ENCODE measurements around the gene TECPR1. TPM values are rescaled to one million over a fixed set of nuclear protein-coding genes. Genes with fewer than 3 reads are reported as not detected.

The TECPR1 gene
- total RNA-seq, 1 donor from 2014 or later = 10.8 TPM

DNA sequence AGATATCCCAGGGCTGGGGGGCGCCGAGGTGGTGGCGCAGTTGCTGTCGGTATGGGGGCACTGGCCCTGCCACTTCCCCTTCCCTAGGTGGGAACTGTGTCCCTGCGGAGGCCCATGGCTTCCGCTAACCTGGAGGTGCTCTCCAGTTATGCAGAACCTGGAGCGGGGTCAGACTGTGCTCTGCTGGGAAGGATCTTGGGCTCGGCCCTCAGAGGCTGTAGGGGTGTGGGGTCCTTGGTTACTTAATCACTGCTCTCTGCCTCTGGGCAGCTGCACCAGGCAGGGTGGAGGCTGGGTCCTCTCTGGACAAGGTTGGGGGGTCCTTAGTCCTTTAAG, 31.8 kb upstream of the TECPR1 start:
- Histone ChIP-seq H3K36me3 (no peaks in the 10 kb centered on the region), H2AFZ (replicated peaks) (no peak overlapping the region), H3K27ac (no peak overlapping the region), H3K9me3 (ENCODE audit: low read depth) (no peaks in the 10 kb centered on the region), H3K4me3 (no peak overlapping the region), H3F3A (ENCODE audit: low read depth) (peaks cover 11% of the 10 kb centered on the region), H3K79me2 (ENCODE audit: low read depth) (peaks cover 57% of the 10 kb centered on the region), H4K20me1 (ENCODE audit: low read depth) (peaks cover 68% of the 10 kb centered on the region), H3K4me1 (peaks cover 8% of the 10 kb centered on the region), H3K9ac (no peak overlapping the region), H3K27me3 (no peaks in the 10 kb centered on the region), H3K4me2 (peak overlapping the region; percentile 97)
- Mint-ChIP-seq H3K9me3 (no peaks in the 10 kb centered on the region), H3K4me1 (peaks cover 22% of the 10 kb centered on the region), H3K4me3 (peak overlapping the region; percentile 55), H3K27me3 (ENCODE audit: insufficient read depth, low read depth) (peaks cover 3% of the 10 kb centered on the region), H3K36me3 (peaks cover 7% of the 10 kb centered on the region), H3K27ac (no peak overlapping the region)
- no peak for DNase-seq (ENCODE audit: low spot score)
- no peak for TF ChIP-seq EZH2 (IDR thresholded peaks at IDR 0.05)
- no peak for TF ChIP-seq EZH2phosphoT487 (IDR thresholded peaks at IDR 0.05)

DNA sequence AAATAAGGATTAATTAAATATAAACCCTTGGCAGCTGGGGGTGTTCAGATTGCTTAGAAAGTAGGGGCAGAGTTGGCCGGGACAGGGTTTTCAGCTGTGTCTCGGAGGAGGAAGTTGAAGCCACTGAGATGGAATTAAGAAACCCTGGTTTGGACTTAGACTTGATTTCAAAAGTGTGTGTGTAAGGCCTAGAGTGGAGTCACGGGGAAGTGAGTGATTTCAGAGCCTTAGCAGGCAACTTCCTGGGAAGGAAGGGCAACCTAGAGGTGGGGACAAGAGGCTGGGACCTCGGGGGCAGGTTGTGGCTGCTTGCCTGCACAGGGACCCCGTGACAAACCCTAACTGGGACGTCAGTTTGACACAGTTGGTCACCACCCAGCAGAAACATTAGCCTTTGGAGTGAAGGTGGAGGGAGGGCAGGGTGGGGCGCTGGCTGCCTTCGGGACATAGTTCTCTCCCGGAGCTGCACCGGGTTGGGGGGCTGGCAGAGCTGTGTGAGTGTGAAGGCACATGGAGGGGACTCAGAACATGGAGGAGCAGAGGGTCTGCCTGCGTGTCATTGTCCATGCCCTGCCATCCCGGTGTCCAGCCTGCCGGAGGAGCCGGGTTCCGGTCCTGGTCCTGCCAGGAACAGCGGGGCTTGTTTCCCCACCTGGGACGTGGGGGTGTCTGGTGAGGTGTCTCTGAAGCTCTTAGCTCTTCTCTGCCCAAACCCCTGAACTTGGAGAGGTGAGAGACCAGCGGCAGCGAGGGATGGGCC, 31.3 kb upstream of the TECPR1 start:
- TF ChIP-seq EZH2 (IDR thresholded peaks at IDR 0.05) (no peak), EZH2phosphoT487 (IDR thresholded peaks at IDR 0.05) (no peak), CTCF (IDR thresholded peaks at IDR 0.05) (no peak)
- DNase-seq (ENCODE audit: low spot score) = no peak
- Histone ChIP-seq H3K9me3 (ENCODE audit: low read depth) (no peaks in the 10 kb centered on the region), H3K27ac (no peak overlapping the region), H3K79me2 (ENCODE audit: low read depth) (peaks cover 52% of the 10 kb centered on the region), H3K27me3 (no peaks in the 10 kb centered on the region), H3K4me1 (peaks cover 8% of the 10 kb centered on the region), H4K20me1 (ENCODE audit: low read depth) (peaks cover 63% of the 10 kb centered on the region), H3K4me2 (peak overlapping the region; percentile 97), H3K4me3 (peak overlapping the region; percentile 99), H3K9ac (no peak overlapping the region), H3K36me3 (no peaks in the 10 kb centered on the region), H3F3A (ENCODE audit: low read depth) (peaks cover 12% of the 10 kb centered on the region), H2AFZ (replicated peaks) (no peak overlapping the region)
- H3K27me3 Mint-ChIP-seq (ENCODE audit: insufficient read depth, low read depth) = peaks cover 6% of the 10 kb centered on the region
- H3K4me1 Mint-ChIP-seq = peaks cover 21% of the 10 kb centered on the region
- H3K27ac Mint-ChIP-seq = peak overlapping the region; percentile 53
- no peaks in the 10 kb centered on the region for H3K9me3 Mint-ChIP-seq
- H3K36me3 Mint-ChIP-seq = peaks cover 5% of the 10 kb centered on the region
- peak overlapping the region; percentile 92 for H3K4me3 Mint-ChIP-seq

DNA sequence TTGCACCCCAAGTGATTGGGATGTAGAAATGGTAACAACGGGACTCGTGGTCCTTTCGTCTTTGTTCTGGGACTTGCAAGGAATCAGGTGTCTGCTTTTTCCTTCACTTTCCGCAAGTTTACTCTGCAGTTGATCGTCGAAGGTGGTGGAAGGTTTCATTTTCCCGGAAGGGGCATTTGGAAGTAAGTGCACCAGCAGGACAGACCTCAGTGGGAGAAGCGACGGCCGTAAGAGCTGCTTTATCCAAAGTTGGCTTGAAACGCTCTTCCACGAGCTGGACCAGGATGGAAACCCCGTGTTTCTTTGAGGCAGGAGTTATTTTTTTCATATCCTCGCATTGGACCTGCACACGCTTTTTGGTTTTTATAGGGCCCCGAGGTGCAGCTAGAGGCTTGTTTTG, 30.7 kb upstream of the TECPR1 start:
- no peaks in the 10 kb centered on the region for H3K36me3 ChIP-seq
- Mint-ChIP-seq H3K36me3 (peaks cover 5% of the 10 kb centered on the region), H3K27ac (peak overlapping the region; percentile 48), H3K9me3 (no peaks in the 10 kb centered on the region), H3K27me3 (ENCODE audit: insufficient read depth, low read depth) (peaks cover 6% of the 10 kb centered on the region), H3K4me3 (peak overlapping the region; percentile 92), H3K4me1 (peaks cover 22% of the 10 kb centered on the region)
- H3K9me3 ChIP-seq (ENCODE audit: low read depth) = no peaks in the 10 kb centered on the region
- peak overlapping the region; percentile 99 for H3K4me3 ChIP-seq
- no peak overlapping the region for H3K27ac ChIP-seq
- no peak overlapping the region for H2AFZ ChIP-seq (replicated peaks)
- H3K79me2 ChIP-seq (ENCODE audit: low read depth) = peaks cover 46% of the 10 kb centered on the region
- no peak for DNase-seq (ENCODE audit: low spot score)
- peaks cover 8% of the 10 kb centered on the region for H3K4me1 ChIP-seq
- TF ChIP-seq CTCF (IDR thresholded peaks at IDR 0.05) (no peak), EZH2 (IDR thresholded peaks at IDR 0.05) (no peak), EZH2phosphoT487 (IDR thresholded peaks at IDR 0.05) (no peak)
- peaks cover 12% of the 10 kb centered on the region for H3F3A ChIP-seq (ENCODE audit: low read depth)
- H4K20me1 ChIP-seq (ENCODE audit: low read depth) = peaks cover 57% of the 10 kb centered on the region
- peak overlapping the region; percentile 97 for H3K4me2 ChIP-seq
- H3K9ac ChIP-seq = no peak overlapping the region
- no peaks in the 10 kb centered on the region for H3K27me3 ChIP-seq

Data from neural progenitor cell (in vitro differentiated cells).